GM18519 (cell line): Measurements from ENCODE around the gene ABHD5.
A peak's percentile ranks its signal among the peaks of the same experiment; 100 is the strongest.

Experiments used
- ATAC-seq: cut with Tn5 transposase; IDR thresholded peaks from one replicate; pipeline ENCODE4 v1.9.1; 2021; ENCODE audit warnings: mild to moderate bottlenecking, moderate library complexity; ENCODE audit not compliant: unreplicated experiment, low FRiP score

Gene ABHD5

DNA sequence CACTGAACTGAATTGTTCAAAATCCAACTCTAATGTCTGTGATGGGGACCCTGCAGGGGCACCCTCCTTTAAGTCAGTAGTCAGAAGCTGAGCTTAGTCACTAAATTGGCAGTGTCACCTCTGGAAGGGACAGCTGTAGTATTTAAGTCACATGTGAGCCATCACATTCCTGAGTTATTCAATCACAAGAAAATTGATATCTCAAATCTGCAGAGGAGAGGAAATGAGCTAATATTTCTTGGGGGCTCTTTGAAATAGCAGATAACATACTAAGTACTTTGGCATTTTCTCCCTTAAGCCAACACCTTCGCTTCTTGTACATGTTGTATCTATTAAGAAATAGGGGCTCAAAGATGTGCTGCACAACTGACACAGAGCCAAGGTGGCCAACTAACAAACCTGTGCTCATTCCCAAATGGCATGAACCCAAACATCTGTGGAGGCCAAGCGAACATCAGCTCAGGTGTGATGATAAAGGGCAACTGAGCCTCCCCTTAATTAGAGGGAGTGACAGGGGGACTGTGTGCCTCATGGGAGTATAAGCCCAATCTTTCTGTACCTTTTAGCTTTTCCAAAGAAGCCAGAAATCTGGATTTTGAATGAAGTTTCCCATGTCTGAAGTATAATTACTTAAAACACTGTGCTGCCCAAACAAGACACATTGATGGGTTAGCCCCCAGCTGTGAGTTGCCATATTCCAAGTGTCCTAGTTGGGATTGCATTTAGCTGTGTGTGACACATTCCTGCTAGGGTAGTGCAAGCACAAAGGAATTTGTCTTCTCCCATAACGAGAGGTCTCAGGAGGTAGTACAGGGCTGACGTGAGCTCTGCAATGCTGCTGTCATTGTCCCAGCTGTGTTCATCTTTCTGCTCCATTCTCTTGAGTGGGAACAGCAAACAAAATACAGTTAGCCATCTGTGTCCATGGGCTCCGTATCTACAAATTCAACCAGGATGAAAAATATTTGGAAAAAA, 63.3 kb downstream of the ABHD5 start:
- no peak for ATAC-seq

DNA sequence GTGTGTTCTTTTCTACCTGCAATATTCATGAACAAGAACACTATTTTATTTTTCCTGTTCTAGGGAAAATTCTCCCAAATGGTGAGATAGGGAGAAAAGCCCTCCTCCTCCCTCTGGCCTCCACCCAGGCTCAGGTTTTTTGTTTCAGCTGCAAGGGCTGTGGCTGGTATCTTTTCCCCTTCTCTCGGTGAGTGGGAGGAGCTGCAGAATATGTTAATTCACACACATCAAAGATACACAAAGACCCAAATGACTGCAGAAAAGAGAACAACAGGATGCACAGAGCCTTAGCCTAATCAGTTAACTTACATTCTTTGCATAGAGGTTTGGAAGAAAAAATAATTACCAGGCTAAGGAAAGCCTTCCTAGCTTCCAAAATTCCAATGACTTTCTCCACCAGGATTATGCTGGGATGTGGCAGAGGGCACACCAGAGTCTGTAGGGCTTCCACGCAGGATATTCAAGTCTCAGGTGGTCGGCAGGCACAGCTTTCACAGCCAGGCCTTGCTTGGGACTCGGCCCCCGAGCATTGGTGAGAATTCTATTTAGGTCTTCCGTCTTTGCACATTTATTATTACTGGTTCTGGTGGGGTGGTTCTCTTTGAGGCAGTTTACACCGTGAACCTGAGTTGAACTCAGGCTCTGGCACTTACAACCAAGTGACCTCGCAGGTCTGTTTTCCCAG, 64.9 kb downstream of the ABHD5 start:
- no peak for ATAC-seq

DNA sequence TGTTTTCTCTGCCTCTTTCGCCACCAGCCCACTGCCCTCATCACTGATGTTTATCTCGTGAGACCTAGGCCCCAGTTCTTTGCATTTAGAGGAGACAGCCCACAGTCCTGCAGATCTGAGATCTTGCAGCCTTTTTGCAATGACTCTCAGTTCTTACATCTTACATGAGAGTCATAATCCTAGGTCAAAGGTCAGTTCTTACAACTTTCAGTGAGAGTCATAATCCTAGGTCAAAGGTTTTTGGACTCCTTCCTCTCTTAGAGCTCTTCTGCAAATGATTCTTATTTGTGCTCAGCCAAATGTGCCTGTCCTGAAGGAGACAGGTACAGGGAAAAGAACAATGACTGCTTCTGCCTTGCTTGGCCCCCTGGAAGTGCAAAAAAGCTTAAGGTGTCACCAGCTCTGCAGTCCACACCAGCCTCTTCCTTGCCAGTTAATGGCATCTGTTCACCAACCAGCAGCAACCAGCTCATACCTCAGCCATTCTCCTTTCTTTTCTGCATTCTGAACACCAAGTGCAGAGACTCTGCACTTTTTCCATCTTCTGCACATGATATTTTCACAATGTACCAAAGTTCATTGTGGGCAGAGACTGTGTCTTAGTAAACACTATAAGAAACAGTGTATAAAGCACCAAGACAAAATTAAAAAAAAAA, 67.1 kb downstream of the ABHD5 start:
- ATAC-seq, result no peak

DNA sequence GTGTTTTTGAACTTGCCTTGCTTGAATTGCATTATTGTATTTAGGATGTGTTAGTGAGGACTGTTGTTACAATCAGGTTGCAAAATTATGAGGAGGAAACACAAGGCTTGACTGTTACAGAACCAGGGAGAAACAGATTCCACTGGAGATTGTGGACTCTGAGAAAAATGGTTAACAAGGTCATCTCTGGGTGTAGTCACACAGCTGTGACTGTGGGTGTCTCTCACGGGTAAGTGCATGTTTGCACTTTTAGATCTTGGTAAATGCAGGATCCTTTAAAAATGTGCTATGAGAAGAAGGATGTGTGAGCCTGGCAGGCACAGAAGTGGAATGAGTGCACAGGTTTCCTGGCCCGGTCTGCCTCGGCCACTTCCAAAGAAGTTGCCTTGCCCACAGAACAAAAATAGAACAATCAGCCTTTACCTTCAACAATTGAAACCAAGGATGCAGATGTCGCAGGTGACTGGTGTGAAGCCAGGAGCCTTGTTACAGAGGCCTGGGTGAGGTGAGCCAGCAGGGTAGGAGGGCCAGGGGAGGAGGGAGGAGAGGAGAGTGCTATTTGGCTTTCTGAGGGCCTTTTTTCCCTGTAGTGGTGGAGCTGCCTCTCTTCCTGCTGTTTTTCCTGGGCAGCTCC, 68.0 kb downstream of the ABHD5 start:
- ATAC-seq, result no peak

DNA sequence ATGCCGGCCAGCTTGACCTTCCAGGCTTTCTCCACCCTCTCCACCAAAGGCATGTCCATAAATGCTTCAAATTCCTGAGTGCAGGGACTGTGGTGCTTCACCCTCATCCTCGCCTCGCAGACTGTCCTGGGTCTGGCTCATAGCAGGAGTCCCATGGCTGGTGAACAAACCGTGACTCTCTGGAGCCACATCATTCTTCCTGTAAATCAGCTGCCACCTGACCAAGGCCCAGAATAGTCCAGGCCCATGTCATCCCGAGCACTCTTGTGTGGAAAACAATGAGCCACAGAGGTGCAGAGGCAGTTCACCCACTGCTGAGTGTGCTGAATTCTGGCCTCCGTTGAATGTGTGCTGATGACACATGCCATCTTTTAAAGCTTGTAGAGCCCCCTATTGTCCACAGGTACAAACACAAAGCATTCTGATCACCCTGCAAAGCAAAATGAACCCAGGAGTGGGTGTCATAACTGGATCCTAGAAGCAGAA, 68.6 kb downstream of the ABHD5 start:
- no peak for ATAC-seq

DNA sequence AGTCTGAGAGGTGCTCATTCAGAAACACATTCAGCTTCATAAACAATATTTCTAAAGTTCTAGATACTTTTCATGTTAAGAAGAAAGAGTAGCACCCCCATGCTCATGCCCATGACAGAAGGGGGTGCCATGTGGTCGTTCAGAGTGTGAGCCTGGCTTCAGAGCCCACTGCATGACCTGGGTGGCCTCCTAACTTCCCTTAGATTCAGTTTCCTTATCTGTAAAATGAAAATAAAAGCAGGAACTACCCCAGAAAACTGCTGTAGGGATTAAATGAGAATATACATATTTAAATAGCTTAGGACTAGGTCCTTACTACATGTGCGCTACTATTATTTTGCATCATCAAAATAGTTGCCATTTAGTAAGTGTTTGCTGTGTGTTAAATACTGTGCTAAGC, 69.2 kb downstream of the ABHD5 start:
- no peak for ATAC-seq

DNA sequence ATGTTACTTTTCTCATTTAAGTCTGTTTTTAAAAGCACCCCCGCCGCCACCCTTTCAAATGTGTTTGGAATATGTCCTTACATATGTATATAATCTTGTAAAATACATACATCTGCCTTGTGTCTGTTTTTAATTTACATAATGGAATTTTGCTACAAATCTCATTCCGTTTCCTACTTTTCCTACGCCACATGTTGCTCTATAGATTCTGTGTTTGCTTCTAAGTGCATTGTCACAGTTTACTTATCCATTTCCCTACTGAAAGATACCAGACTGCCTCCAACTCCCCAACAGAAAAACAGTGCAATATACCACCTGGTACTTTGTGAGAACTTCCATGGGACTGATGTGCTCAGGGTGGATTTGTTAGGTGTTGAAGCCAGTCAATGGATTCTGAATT, 70.2 kb downstream of the ABHD5 start:
- no peak for ATAC-seq

DNA sequence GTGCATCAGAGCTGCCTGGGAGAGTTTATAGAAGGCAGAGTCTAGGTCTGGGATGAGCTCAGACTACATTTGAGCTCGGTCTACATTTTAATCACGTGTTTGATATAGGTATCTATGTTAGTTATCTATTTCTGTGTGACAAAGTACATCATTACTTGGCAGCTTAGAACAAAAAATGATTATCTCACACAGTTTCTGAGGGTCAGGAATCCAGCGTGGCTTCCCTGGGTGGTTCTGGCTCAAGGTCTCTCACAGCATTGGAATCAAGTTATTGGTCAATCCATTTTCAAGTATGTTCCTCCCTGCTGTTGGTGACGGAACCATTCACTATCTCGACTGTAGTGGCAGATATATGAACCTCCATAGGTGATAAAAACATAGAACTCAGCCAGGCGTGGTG, 71.7 kb downstream of the ABHD5 start:
- ATAC-seq, result no peak

DNA sequence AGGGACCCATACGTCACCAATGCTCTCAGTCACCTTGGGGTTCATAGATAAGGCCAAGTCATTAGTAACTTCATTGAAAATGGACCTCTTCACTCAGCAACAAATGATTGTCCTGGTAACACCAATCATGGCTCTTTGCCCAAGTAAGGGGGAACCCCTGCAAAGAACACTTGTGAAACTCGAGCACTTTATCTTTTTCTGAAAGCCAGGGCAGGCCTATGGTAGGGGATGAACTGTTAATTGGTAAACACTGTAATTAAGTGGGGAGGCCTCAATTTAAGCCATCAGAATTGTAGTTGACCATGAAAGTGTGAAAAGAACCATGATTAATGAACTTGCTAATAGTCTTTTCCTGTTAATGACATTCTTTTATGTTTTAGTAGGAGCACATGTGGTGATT, 73.3 kb downstream of the ABHD5 start:
- ATAC-seq, result no peak

DNA sequence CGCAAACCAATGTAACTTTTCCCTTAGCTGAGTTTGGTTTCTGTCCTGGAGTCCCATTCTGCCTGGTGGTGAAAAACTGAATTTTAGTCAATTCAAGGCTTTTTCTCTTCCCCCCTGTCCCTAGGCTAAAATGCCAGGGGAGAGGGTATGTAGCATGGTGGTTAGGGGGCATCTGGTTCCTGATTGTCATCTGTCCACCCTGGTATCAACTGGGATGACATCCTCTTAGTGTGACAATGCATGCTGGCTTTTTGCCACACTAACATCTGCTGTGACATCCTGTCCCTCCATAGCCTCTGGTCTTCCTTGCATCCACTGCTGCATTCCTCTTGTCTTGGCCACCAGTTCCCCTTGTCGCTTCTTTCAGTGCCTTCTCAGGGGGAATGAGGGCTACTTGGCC, 73.7 kb downstream of the ABHD5 start:
- no peak for ATAC-seq

DNA sequence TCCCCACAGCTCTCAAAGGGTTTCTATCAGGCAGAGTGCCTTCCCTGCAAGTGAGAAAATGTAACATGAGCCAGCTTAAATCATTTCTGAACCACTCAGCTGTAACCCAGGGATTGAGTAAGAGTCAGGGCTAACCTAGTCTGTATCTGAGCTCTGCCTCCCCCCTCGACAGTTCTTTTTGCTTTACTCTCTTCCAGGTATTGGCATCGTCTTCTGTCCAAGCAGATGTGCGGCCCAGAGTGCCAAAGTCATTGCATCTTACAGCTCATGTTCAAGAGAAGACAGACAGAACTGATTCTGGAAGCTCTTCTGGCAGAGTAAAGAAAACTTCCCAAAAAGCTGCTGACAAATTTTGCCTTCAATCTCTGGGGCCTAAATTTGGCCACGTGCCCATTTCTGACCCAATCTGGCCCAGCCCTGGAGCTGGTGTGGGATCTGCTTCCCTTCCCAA, 74.8 kb downstream of the ABHD5 start:
- no peak for ATAC-seq

DNA sequence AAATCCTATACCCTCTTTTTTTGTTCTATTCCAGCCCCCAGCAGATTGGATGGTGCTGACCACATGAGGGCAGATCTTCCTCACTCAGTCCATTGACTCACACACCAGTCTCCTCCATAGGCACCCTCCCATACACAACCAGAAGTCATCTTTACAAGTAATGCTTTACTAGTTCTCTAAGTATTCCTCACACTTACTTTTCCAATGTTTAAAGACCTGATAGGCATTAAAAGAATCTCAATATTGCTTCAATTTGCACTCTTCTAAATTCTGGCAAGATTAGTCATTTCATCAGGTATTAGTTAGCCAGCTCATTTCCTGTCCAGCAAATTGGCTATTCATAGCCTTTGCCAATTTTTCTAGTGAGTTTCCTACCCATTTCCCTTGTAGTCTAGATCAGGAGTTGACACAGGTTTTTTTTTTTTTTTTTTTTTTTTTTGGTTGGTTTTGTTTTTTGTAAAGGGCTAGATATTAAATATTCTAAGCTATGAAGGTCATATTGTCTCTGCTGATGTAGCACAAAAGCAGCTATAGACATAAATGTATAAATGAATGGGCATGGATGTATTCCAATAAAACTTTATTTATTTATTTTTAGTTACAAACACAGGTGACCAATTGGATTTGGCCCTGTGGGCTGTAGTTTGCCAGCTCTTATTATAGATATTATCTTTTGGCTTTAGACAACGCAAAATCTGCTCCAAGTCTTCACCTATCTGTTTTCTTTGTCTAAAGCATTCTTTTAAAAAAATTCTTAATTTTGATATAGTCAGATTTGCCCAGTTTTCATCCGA, 76.1 kb downstream of the ABHD5 start:
- no peak for ATAC-seq

DNA sequence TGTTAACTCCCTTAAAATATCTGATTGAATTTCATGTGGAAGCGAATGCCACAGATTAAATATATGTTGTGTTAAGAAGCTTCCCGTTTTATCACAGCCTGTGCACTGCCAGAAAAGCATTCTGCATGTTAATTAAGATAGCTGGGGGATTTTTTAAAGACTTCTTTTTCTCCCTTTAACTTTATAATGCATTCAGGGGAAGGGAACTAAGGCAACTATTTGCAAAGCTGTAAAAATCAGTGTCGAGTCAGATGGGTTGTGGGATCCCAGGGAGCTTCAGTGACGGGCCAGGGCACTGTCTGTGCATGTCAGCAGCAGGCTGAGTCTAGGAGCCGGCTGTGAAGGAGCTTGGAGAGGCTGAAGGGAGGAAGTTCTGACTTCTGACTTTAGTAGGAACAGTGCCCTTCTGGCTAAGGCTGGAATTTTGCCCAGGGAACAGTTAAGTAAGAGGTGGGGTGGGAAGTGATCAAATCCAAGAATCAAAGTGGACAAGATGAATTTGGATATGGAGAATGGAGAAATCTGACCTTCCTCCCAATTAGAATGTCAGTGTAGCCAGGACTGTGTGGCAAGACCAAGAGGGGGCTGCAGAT, 77.7 kb downstream of the ABHD5 start:
- no peak for ATAC-seq

DNA sequence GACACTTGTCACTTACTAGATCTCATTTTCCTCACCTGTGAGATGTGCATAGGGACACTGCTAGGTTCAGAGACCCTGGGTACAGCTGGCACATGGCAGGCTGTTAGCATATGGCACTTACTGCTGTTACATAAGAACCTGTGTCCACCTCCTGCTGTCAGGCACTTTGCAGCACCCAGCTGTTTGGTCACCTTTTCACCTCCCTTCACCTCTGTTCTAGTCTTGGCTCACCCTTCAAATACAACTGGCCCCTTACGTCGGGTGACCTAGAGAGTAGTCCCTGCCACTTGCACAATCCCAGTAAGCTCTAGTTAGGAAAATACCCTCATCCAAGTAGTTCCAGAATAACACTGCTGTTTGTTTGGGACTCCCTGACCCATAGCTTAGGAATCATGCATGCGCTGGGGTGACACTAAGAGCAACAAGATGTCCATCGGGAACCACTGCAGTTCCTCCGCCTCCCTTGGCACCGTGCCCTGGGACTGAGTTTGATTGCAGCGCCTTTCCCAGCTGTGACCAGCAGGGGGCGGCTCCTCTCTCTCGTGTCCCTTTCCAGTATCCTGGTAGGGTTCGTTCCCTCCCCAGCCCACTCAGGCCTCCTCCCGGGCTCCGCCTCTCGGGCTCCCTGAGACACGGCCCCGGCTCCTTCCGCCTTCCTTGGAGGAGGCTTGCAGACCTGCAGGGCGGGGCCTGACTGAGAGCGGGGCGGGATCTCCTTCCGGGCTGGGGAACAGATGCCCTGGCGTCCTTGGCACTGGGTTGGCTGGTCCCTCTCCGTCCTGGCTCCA, 78.6 kb downstream of the ABHD5 start:
- peak; percentile 47 for ATAC-seq

DNA sequence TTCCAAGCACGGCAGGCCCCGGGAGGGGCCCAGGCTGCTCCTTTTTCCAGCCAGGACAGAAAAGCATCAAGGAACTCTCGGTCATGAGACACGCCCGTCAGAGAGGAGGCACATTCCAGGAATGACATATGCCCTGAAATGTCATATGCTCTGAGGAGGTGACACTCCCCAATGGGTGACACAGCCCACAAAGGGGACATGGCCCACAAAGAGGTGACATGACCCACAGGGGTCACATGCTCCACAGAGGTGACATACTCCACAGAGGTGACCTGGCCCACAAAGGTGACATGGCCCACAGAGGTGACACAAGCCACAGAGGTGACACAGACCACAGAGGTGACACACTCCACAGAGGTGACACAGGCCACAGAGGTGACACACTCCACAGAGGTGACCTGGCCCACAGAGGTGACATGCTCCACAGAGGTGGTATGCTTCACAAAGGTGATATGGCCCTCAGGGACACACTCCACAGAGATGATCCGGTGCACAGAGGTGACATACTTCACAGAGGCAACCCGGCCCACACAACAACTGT, 79.2 kb downstream of the ABHD5 start:
- ATAC-seq, result no peak

DNA sequence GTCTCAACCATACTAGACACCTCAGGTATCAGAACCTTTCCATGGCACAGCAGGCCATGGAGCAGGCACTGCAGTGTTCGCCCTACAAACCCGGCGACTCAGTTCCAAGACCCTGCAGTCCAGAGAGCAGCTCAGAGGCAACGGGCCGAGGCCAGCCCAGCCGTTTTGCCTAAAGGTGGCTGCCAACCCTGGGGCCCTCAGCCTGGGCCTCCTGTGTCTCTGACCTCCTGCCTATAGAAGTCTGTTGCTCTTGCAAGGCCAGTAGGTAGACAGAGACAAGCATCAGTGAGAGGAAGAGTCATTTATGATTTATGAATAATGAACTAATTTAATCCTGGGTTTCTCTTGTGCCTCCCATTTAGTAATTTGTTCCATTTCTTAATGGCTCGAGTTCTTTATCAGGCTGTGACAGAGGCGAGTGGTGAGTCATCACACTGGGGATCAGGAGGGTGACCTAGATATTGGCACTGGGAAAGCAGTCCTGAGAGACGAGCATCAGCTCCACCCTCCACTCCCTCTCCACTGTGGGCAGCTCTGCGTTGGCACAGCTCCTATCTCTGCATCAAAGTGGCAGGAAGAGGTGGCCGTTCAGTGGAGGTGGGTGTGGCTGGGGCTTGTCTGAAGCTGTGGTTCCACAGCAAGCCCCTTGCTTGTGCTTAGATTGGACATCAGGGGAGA, 79.8 kb downstream of the ABHD5 start:
- ATAC-seq, result no peak

DNA sequence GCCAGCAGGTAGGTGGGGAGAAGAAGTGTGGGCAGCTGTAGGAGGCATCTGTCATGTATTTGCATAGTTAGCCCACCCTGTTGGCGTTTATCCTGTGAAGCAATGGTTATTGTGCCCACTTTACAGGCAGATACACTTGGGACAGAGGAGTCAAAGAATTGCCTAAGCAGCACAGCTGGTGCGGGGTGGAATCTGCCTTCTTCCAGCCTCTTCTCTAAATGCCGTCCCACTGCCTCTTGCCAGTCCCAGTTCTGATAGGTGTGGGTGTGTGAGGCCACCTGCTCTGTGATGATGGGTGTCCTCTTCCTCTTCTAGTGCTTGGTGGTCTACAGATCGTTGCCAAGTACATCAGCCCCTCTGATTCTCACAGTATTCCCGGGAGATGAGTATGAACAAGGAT, 80.9 kb downstream of the ABHD5 start:
- ATAC-seq, result no peak
